ENCODE results near the gene POLDIP2. TPM values are rescaled to one million over a fixed set of nuclear protein-coding genes. Genes with fewer than 3 reads are reported as not detected.

Gene POLDIP2
- total and polyA plus RNA-seq, 2 of the 13 experiments (the other 11 are each of a cell fraction or from before 2014, with no cell fraction given), result 85.9 to 114 TPM

GRCh38 chr17:28335201-28335958, 21.9 kb downstream of the POLDIP2 start, which contains the start of the genes IFT20 and TNFAIP1 (continued):
- TF ChIP-seq, protein P1, sequence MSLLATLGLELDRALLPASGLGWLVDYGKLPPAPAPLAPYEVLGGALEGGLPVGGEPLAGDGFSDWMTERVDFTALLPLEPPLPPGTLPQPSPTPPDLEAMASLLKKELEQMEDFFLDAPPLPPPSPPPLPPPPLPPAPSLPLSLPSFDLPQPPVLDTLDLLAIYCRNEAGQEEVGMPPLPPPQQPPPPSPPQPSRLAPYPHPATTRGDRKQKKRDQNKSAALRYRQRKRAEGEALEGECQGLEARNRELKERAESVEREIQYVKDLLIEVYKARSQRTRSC (CRISPR knock-in tag; IDR thresholded peaks at IDR 0.05; ENCODE audit: low read depth), result no peak
- no peak for TF ChIP-seq WIZ (CRISPR knock-in tag; IDR thresholded peaks at IDR 0.05)
- TF ChIP-seq AHR (CRISPR knock-in tag; IDR thresholded peaks at IDR 0.05), result no peak
- peak; percentile 50; the same call in 1 of the 2 replicates for TF ChIP-seq MIER3 (CRISPR knock-in tag; IDR thresholded peaks at IDR 0.05; ENCODE audit: borderline replicate concordance)
- TF ChIP-seq GFI1 (CRISPR knock-in tag; IDR thresholded peaks at IDR 0.05; ENCODE audit: borderline replicate concordance), result no peak; the same call in 1 of the 2 replicates
- TF ChIP-seq ZNF326 (CRISPR knock-in tag; IDR thresholded peaks at IDR 0.05; ENCODE audit: borderline replicate concordance), result no peak
- TF ChIP-seq ZC3H13 (CRISPR knock-in tag; IDR thresholded peaks at IDR 0.05), result no peak
- peak; percentile 96; the same call in 1 of the 2 replicates for TF ChIP-seq ZNF350 (CRISPR knock-in tag; IDR thresholded peaks at IDR 0.05; ENCODE audit: borderline replicate concordance, low read depth)
- no peak; the same call in 1 of the 2 replicates for TF ChIP-seq MXD4 (CRISPR knock-in tag; IDR thresholded peaks at IDR 0.05)
- TF ChIP-seq, protein P2, sequence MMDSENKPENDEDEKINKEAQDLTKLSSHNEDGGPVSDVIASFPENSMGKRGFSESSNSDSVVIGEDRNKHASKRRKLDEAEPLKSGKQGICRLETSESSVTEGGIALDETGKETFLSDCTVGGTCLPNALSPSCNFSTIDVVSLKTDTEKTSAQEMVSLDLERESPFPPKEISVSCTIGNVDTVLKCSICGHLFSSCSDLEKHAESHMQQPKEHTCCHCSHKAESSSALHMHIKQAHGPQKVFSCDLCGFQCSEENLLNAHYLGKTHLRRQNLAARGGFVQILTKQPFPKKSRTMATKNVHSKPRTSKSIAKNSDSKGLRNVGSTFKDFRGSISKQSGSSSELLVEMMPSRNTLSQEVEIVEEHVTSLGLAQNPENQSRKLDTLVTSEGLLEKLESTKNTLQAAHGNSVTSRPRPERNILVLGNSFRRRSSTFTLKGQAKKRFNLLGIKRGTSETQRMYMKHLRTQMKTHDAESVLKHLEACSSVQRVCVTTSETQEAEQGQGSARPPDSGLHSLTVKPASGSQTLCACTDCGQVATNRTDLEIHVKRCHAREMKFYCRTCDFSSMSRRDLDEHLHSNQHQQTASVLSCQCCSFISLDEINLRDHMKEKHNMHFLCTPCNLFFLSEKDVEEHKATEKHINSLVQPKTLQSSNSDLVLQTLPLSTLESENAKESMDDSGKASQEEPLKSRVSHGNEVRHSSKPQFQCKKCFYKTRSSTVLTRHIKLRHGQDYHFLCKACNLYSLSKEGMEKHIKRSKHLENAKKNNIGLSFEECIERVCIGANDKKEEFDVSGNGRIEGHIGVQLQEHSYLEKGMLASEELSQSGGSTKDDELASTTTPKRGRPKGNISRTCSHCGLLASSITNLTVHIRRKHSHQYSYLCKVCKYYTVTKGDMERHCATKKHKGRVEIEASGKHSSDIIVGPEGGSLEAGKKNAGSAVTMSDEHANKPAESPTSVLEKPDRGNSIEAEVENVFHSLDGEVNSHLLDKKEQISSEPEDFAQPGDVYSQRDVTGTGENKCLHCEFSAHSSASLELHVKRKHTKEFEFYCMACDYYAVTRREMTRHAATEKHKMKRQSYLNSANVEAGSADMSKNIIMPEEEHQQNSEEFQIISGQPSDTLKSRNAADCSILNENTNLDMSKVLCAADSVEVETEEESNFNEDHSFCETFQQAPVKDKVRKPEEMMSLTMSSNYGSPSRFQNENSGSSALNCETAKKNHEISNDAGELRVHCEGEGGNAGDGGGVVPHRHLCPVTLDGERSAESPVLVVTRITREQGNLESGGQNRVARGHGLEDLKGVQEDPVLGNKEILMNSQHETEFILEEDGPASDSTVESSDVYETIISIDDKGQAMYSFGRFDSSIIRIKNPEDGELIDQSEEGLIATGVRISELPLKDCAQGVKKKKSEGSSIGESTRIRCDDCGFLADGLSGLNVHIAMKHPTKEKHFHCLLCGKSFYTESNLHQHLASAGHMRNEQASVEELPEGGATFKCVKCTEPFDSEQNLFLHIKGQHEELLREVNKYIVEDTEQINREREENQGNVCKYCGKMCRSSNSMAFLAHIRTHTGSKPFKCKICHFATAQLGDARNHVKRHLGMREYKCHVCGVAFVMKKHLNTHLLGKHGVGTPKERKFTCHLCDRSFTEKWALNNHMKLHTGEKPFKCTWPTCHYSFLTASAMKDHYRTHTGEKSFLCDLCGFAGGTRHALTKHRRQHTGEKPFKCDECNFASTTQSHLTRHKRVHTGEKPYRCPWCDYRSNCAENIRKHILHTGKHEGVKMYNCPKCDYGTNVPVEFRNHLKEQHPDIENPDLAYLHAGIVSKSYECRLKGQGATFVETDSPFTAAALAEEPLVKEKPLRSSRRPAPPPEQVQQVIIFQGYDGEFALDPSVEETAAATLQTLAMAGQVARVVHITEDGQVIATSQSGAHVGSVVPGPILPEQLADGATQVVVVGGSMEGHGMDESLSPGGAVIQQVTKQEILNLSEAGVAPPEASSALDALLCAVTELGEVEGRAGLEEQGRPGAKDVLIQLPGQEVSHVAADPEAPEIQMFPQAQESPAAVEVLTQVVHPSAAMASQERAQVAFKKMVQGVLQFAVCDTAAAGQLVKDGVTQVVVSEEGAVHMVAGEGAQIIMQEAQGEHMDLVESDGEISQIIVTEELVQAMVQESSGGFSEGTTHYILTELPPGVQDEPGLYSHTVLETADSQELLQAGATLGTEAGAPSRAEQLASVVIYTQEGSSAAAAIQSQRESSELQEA (CRISPR knock-in tag; IDR thresholded peaks at IDR 0.05; ENCODE audit: not compliant biosample characterization), result no peak
- TF ChIP-seq, protein P3, sequence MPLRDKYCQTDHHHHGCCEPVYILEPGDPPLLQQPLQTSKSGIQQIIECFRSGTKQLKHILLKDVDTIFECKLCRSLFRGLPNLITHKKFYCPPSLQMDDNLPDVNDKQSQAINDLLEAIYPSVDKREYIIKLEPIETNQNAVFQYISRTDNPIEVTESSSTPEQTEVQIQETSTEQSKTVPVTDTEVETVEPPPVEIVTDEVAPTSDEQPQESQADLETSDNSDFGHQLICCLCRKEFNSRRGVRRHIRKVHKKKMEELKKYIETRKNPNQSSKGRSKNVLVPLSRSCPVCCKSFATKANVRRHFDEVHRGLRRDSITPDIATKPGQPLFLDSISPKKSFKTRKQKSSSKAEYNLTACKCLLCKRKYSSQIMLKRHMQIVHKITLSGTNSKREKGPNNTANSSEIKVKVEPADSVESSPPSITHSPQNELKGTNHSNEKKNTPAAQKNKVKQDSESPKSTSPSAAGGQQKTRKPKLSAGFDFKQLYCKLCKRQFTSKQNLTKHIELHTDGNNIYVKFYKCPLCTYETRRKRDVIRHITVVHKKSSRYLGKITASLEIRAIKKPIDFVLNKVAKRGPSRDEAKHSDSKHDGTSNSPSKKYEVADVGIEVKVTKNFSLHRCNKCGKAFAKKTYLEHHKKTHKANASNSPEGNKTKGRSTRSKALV (CRISPR knock-in tag; IDR thresholded peaks at IDR 0.05), result no peak
- no peak for TF ChIP-seq GZF1 (CRISPR knock-in tag; IDR thresholded peaks at IDR 0.05)
- no peak for TF ChIP-seq ZNF329 (CRISPR knock-in tag; IDR thresholded peaks at IDR 0.05; ENCODE audit: low read depth)
- no peak for TF ChIP-seq NR2F1 (CRISPR knock-in tag; IDR thresholded peaks at IDR 0.05)
- TF ChIP-seq PTBP1 (IDR thresholded peaks at IDR 0.05; ENCODE audit: low read depth, low read length, poor library complexity, severe bottlenecking), result no peak
- TF ChIP-seq, protein P4, sequence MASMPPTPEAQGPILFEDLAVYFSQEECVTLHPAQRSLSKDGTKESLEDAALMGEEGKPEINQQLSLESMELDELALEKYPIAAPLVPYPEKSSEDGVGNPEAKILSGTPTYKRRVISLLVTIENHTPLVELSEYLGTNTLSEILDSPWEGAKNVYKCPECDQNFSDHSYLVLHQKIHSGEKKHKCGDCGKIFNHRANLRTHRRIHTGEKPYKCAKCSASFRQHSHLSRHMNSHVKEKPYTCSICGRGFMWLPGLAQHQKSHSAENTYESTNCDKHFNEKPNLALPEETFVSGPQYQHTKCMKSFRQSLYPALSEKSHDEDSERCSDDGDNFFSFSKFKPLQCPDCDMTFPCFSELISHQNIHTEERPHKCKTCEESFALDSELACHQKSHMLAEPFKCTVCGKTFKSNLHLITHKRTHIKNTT (CRISPR knock-in tag; IDR thresholded peaks at IDR 0.05), result no peak; the same call in 1 of the 2 replicates
- TF ChIP-seq RXRA (CRISPR knock-in tag; IDR thresholded peaks at IDR 0.05), result no peak
